ENCODE data around the gene CAPN7.
A peak's percentile ranks its signal among the peaks of the same experiment; 100 is the strongest.

Gene CAPN7

DNA sequence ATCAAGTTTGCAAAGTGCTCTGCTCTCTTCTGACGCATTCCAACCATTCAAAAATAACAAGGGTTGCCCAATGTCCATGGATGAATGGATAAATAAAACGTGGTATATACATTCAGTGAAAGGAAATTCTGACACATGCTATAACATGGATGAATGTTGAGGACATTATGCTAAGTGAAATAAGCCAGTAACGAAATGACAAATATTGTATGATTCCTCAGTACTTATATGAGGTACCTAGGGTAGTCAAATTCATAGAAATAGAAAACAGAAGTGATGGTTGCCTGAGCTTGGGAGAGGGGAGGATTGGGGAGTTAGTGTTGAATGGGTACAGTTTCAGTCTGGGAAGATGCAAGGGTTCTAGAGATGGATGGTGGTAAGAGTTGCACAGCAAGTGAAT, 92.5 kb downstream of the CAPN7 start:
- no CpG with 5 or more reads among the region's 3 CpGs for WGBS (ENCODE audit: extremely low coverage, insufficient coverage, low lambda C conversion rate)

DNA sequence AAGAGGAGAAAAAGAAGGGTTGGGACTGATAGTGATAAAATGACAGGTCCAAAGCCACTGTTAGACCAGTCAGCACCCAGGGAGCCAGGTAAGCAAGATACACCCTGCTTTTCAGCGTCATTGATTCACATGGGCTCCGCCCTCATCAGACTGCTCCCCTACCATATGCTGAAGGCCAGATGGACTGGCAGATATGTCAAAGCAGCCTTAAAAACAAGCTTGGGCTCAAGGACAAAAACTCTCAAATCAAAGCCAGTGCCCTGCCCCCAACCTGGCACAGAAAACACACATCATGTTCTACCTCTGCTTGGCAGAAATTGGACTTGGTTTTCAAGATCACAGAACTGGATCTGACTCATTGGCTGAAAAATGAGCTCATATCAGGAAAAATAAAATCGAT, 93.0 kb downstream of the CAPN7 start:
- no peak overlapping the region for H3K18ac ChIP-seq (ENCODE audit: low read length)

More for the DNA sequence above, 92.5 kb downstream of the CAPN7 start:
- Histone ChIP-seq H2AK5ac (ENCODE audit: low read length) (no peak overlapping the region), H3K27me3 (ENCODE audit: insufficient read depth, low read length, poor library complexity) (no peaks in the 10 kb centered on the region), H4K8ac (ENCODE audit: low read depth, low read length) (no peak overlapping the region), H3K4ac (ENCODE audit: low read depth, low read length) (no peak overlapping the region), H2BK120ac (ENCODE audit: low read depth, low read length) (no peak overlapping the region), H2BK5ac (ENCODE audit: low read length) (no peak overlapping the region), H3K9ac (ENCODE audit: low read length) (no peak overlapping the region), H3K4me2 (ENCODE audit: low read length) (no peak overlapping the region), H3K23ac (ENCODE audit: low read length) (no peak overlapping the region), H3K27ac (ENCODE audit: low read depth, low read length) (no peak overlapping the region), H3K18ac (ENCODE audit: low read length) (no peak overlapping the region), H2BK15ac (replicated peaks; ENCODE audit: low read depth) (no peak overlapping the region), H4K5ac (ENCODE audit: low read length) (no peak overlapping the region), H3K79me1 (ENCODE audit: low read length) (no peaks in the 10 kb centered on the region), H3K79me2 (ENCODE audit: control insufficient read depth, insufficient read depth, low read length) (no peaks in the 10 kb centered on the region), H3K4me3 (ENCODE audit: low read length) (no peak overlapping the region), H3K36me3 (ENCODE audit: control insufficient read depth, insufficient read depth, low read length) (no peaks in the 10 kb centered on the region), H3K56ac (ENCODE audit: low read length) (no peak overlapping the region), H3K4me1 (ENCODE audit: control insufficient read depth, low read depth, low read length) (no peaks in the 10 kb centered on the region)
- DNase-seq: no peak

DNA sequence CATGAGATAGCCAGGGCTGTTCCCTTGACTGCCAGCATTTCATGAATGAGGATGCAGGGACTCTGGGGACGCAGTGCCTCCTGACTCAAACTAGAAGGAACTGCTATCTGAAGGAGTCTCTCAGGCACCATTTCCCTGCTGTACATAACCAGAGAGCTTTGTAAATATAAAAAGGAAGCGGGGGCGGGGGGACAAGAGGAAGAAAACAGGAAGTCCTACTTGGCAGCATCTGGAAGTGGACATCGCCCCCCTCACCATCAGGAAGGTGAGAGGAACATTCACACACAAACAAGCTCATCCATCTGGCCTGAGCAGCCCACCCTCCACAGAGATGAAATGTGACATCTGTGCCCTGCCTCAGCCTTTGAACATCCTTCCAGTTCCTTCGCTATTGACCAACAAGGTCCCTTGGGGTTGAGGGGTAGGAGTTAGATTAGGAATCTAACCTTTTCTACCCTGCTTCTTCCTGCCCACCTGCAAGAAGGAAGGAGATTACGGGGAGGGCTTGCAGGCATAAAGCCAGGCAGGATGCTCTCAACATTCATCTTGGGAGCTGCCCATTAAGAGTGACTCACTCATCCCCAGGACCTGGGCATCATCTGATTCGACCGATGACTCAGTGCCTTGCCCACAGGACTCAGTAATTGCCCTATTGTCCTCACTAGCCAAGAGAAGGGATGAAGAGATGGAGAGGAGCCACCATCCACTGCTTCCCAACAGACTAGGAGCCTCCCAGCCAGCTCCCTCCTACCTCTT, 94.5 kb downstream of the CAPN7 start:
- H3K27ac ChIP-seq (ENCODE audit: low read depth, low read length): no peak overlapping the region
- DNase-seq: peak; percentile 51

More for the DNA sequence above, 93.0 kb downstream of the CAPN7 start:
- Histone ChIP-seq H3K4me3 (ENCODE audit: low read length) (no peak overlapping the region), H4K8ac (ENCODE audit: low read depth, low read length) (no peak overlapping the region), H3K27me3 (ENCODE audit: insufficient read depth, low read length, poor library complexity) (no peaks in the 10 kb centered on the region), H2BK15ac (replicated peaks; ENCODE audit: low read depth) (no peak overlapping the region), H3K9ac (ENCODE audit: low read length) (no peak overlapping the region), H3K4ac (ENCODE audit: low read depth, low read length) (no peak overlapping the region), H2BK120ac (ENCODE audit: low read depth, low read length) (no peak overlapping the region), H3K4me1 (ENCODE audit: control insufficient read depth, low read depth, low read length) (no peaks in the 10 kb centered on the region), H3K56ac (ENCODE audit: low read length) (no peak overlapping the region), H3K36me3 (ENCODE audit: control insufficient read depth, insufficient read depth, low read length) (no peaks in the 10 kb centered on the region), H3K79me1 (ENCODE audit: low read length) (no peaks in the 10 kb centered on the region), H2AK5ac (ENCODE audit: low read length) (no peak overlapping the region), H4K5ac (ENCODE audit: low read length) (no peak overlapping the region), H2BK5ac (ENCODE audit: low read length) (no peak overlapping the region), H3K79me2 (ENCODE audit: control insufficient read depth, insufficient read depth, low read length) (no peaks in the 10 kb centered on the region), H3K27ac (ENCODE audit: low read depth, low read length) (no peak overlapping the region), H3K23ac (ENCODE audit: low read length) (no peak overlapping the region), H3K4me2 (ENCODE audit: low read length) (no peak overlapping the region)
- DNase-seq: no peak
- WGBS (ENCODE audit: extremely low coverage, insufficient coverage, low lambda C conversion rate): no CpG with 5 or more reads among the region's 3 CpGs

DNA sequence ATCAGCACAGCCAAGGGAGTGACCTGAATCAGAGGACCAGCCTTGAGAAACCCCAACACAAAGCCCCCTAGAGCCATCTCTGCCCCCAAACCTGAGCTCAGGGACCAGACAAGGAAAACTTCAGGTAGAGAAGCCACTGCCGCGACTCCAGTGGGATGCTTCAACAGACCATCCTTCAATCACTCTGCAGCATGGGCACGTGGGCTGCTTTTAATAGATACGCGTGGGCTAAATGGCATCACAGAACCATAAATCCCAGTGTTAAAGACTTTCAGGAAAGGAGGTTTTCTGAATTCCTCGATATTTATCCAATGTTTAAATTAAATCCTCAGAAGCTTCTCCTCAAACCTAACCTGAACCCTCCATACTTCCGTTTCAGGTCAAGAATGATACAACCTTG, 95.7 kb downstream of the CAPN7 start:
- H3K18ac ChIP-seq (ENCODE audit: low read length): no peak overlapping the region
- no peak overlapping the region for H4K5ac ChIP-seq (ENCODE audit: low read length)
- H2BK5ac ChIP-seq (ENCODE audit: low read length): no peak overlapping the region
- no peak overlapping the region for H3K9ac ChIP-seq (ENCODE audit: low read length)
- no peak overlapping the region for H3K23ac ChIP-seq (ENCODE audit: low read length)
- H3K79me2 ChIP-seq (ENCODE audit: control insufficient read depth, insufficient read depth, low read length): no peaks in the 10 kb centered on the region
- no peak overlapping the region for H3K56ac ChIP-seq (ENCODE audit: low read length)
- no peak overlapping the region for H3K4me2 ChIP-seq (ENCODE audit: low read length)
- WGBS (ENCODE audit: extremely low coverage, insufficient coverage, low lambda C conversion rate): no CpG with 5 or more reads among the region's 7 CpGs
- no peak overlapping the region for H3K4me3 ChIP-seq (ENCODE audit: low read length)
- no peaks in the 10 kb centered on the region for H3K27me3 ChIP-seq (ENCODE audit: insufficient read depth, low read length, poor library complexity)
- no peak for DNase-seq
- H4K8ac ChIP-seq (ENCODE audit: low read depth, low read length): no peak overlapping the region
- no peaks in the 10 kb centered on the region for H3K36me3 ChIP-seq (ENCODE audit: control insufficient read depth, insufficient read depth, low read length)
- no peak overlapping the region for H3K27ac ChIP-seq (ENCODE audit: low read depth, low read length)
- no peak overlapping the region for H2AK5ac ChIP-seq (ENCODE audit: low read length)
- H3K79me1 ChIP-seq (ENCODE audit: low read length): no peaks in the 10 kb centered on the region
- no peak overlapping the region for H2BK120ac ChIP-seq (ENCODE audit: low read depth, low read length)
- no peak overlapping the region for H3K4ac ChIP-seq (ENCODE audit: low read depth, low read length)
- H3K4me1 ChIP-seq (ENCODE audit: control insufficient read depth, low read depth, low read length): peaks cover 4% of the 10 kb centered on the region
- no peak overlapping the region for H2BK15ac ChIP-seq (replicated peaks; ENCODE audit: low read depth)

More for the DNA sequence above, 94.5 kb downstream of the CAPN7 start:
- Histone ChIP-seq H3K4me3 (ENCODE audit: low read length) (no peak overlapping the region), H3K4me1 (ENCODE audit: control insufficient read depth, low read depth, low read length) (peaks cover 4% of the 10 kb centered on the region), H2BK5ac (ENCODE audit: low read length) (no peak overlapping the region), H4K5ac (ENCODE audit: low read length) (no peak overlapping the region), H3K27me3 (ENCODE audit: insufficient read depth, low read length, poor library complexity) (no peaks in the 10 kb centered on the region), H4K8ac (ENCODE audit: low read depth, low read length) (no peak overlapping the region), H3K23ac (ENCODE audit: low read length) (no peak overlapping the region), H2BK15ac (replicated peaks; ENCODE audit: low read depth) (no peak overlapping the region), H3K4me2 (ENCODE audit: low read length) (no peak overlapping the region), H3K79me1 (ENCODE audit: low read length) (no peaks in the 10 kb centered on the region), H3K4ac (ENCODE audit: low read depth, low read length) (no peak overlapping the region), H3K18ac (ENCODE audit: low read length) (no peak overlapping the region), H3K9ac (ENCODE audit: low read length) (no peak overlapping the region), H2AK5ac (ENCODE audit: low read length) (no peak overlapping the region), H3K79me2 (ENCODE audit: control insufficient read depth, insufficient read depth, low read length) (no peaks in the 10 kb centered on the region), H3K56ac (ENCODE audit: low read length) (no peak overlapping the region), H2BK120ac (ENCODE audit: low read depth, low read length) (no peak overlapping the region), H3K36me3 (ENCODE audit: control insufficient read depth, insufficient read depth, low read length) (no peaks in the 10 kb centered on the region)
- no CpG with 5 or more reads among the region's 8 CpGs for WGBS (ENCODE audit: extremely low coverage, insufficient coverage, low lambda C conversion rate)
